PC-3 (cell line): ENCODE data around the gene FGD3. TPM values are rescaled to one million over a fixed set of nuclear protein-coding genes. Genes with fewer than 3 reads are reported as not detected.

Experiments
- ATAC-seq: fragments of 200-7000 bp; cut with Tn5 transposase; 2 replicates; pipeline ENCODE4 v1.9.1; 2020; ENCODE audit warnings: mild to moderate bottlenecking, moderate library complexity
- BruUV-seq: library from RNA; stranded (reverse); fragments of 400-500 nt; replicated peaks from 2 replicates; lab custom pipeline; 2021; lab: Mats Ljungman, UMichigan
- CTCF ChIA-PET: fragments of 300-600 bp; sonication (Branson Sonifier 250); formaldehyde crosslinking; loops from one replicate; lab custom pipeline; 2022; ENCODE audit warnings: antibody characterized with exemption; lab: Charles Lee
- POLR2A ChIA-PET: fragments of 300-600 bp; sonication (Branson Sonifier 250); formaldehyde crosslinking; loops from one replicate; lab custom pipeline; 2022; ENCODE audit warnings: antibody characterized with exemption; ENCODE audit not compliant: unreplicated experiment; lab: Charles Lee
- DNase-seq: peaks from one replicate; pipeline ENCODE4 v3.0.0-alpha.2; 2015
- H2AFZ ChIP-seq: fragments of 300-600 bp; sonication (generic); 2 replicates; pipeline ENCODE4 v1.6.0; 2016; ENCODE audit warnings: antibody characterized with exemption, low read length
- H3F3A ChIP-seq: fragments of 300-600 bp; sonication (generic); one replicate; pipeline ENCODE4 v1.6.0; 2017; ENCODE audit warnings: antibody characterized with exemption, low read length, control low read depth, mild to moderate bottlenecking; ENCODE audit not compliant: unreplicated experiment
- H3K27ac ChIP-seq: fragments of 300-600 bp; sonication (generic); 2 replicates; pipeline ENCODE4 v1.5.1; 2016; ENCODE audit warnings: mild to moderate bottlenecking, low read length
- H3K27me3 ChIP-seq: fragments of 300-600 bp; sonication (generic); 2 replicates; pipeline ENCODE4 v1.6.1; 2016; ENCODE audit warnings: low read length, mixed read lengths
- H3K36me3 ChIP-seq: fragments of 300-600 bp; sonication (generic); 2 replicates; pipeline ENCODE4 v1.6.1; 2016; ENCODE audit warnings: low read depth, mixed run types, low read length, mixed read lengths
- H3K4me1 ChIP-seq: fragments of 300-600 bp; sonication (generic); 2 replicates; pipeline ENCODE4 v1.5.1; 2016; ENCODE audit warnings: low read length; ENCODE audit not compliant: insufficient read depth
- H3K4me2 ChIP-seq: fragments of 300-600 bp; sonication (generic); 2 replicates; pipeline ENCODE4 v1.6.0; 2016; ENCODE audit warnings: low read length
- H3K4me3 ChIP-seq: fragments of 300-600 bp; sonication (generic); 2 replicates; pipeline ENCODE4 v1.5.1; 2016; ENCODE audit warnings: mild to moderate bottlenecking, low read length, mixed read lengths
- H3K79me2 ChIP-seq: fragments of 300-600 bp; sonication (generic); 2 replicates; pipeline ENCODE4 v1.6.1; 2017; ENCODE audit warnings: low read length, mixed read lengths
- H3K9ac ChIP-seq: fragments of 300-600 bp; sonication (generic); 2 replicates; pipeline ENCODE4 v1.6.0; 2016; ENCODE audit warnings: mild to moderate bottlenecking, low read length
- H3K9me2 ChIP-seq: fragments of 300-600 bp; sonication (generic); replicated peaks from 2 replicates; pipeline ENCODE4 v1.6.1; 2016; ENCODE audit warnings: mixed run types, low read length, mixed read lengths
- H3K9me3 ChIP-seq: fragments of 300-600 bp; sonication (generic); 2 replicates; pipeline ENCODE4 v1.6.1; 2016; ENCODE audit warnings: low read length, mixed read lengths
- H4K20me1 ChIP-seq: fragments of 300-600 bp; sonication (generic); 2 replicates; pipeline ENCODE4 v1.6.1; 2016; ENCODE audit warnings: low read length, mixed read lengths
- EZH2 ChIP-seq: fragments of 300-600 bp; sonication (generic); IDR thresholded peaks from one replicate; pipeline ENCODE4 v1.6.1; 2017; ENCODE audit warnings: antibody characterized with exemption, mild to moderate bottlenecking, low read length; ENCODE audit not compliant: unreplicated experiment
- EZH2phosphoT487 ChIP-seq: fragments of 300-600 bp; sonication (generic); IDR thresholded peaks from 2 replicates; pipeline ENCODE4 v1.6.1; 2018; ENCODE audit warnings: mild to moderate bottlenecking, antibody characterized with exemption, low read length, borderline replicate concordance
- intact Hi-C: fragments of 100-400 bp; cut with micrococcal nuclease; formaldehyde crosslinking; loops from 2 replicates; pipeline ENCODE4 v1.9.0; 2023
- total RNA-seq: library from RNA; depleted of rRNA; stranded (reverse); fragments of >200 nt; gene quantifications from 2 replicates; pipeline ENCODE4 v1.2.3, GENCODE V29; 2014; rRNA removed
- TF ChIP-seq, protein P1 (sequence below): fragments of 300-600 bp; sonication (generic); conservative IDR thresholded peaks from 2 replicates; pipeline ENCODE4 v1.5.1; 2017; ENCODE audit warnings: antibody characterized with exemption, low read depth, mild to moderate bottlenecking, low read length

Gene FGD3
- total RNA-seq, 1 experiment from 2014 or later: 5.4 TPM

GRCh38 chr9:93085676-93086075 lies 138.4 kb downstream of the FGD3 start:
- H3K9ac ChIP-seq: no peak overlapping the region
- no peak overlapping the region for H2AFZ ChIP-seq
- no peak for DNase-seq
- H3K4me1 ChIP-seq: no peaks in the 10 kb centered on the region
- no peak overlapping the region for H3K4me2 ChIP-seq
- H4K20me1 ChIP-seq: no peaks in the 10 kb centered on the region
- no peak overlapping the region for H3K4me3 ChIP-seq
- H3K9me3 ChIP-seq: 0 out of 2 replicates have a peak, but pooled peaks cover 3% of the 10 kb centered on the region
- no peaks in the 10 kb centered on the region for H3K79me2 ChIP-seq
- no peaks in the 10 kb centered on the region for H3K36me3 ChIP-seq
- intact Hi-C loops: no loop called here
- no peaks in the 10 kb centered on the region for H3F3A ChIP-seq
- no peaks in the 10 kb centered on the region for H3K9me2 ChIP-seq
- no peaks in the 10 kb centered on the region for H3K27me3 ChIP-seq
- CTCF ChIA-PET: no interaction called here
- no peak for ATAC-seq
- H3K27ac ChIP-seq: no peak overlapping the region
- TF ChIP-seq, protein P1, sequence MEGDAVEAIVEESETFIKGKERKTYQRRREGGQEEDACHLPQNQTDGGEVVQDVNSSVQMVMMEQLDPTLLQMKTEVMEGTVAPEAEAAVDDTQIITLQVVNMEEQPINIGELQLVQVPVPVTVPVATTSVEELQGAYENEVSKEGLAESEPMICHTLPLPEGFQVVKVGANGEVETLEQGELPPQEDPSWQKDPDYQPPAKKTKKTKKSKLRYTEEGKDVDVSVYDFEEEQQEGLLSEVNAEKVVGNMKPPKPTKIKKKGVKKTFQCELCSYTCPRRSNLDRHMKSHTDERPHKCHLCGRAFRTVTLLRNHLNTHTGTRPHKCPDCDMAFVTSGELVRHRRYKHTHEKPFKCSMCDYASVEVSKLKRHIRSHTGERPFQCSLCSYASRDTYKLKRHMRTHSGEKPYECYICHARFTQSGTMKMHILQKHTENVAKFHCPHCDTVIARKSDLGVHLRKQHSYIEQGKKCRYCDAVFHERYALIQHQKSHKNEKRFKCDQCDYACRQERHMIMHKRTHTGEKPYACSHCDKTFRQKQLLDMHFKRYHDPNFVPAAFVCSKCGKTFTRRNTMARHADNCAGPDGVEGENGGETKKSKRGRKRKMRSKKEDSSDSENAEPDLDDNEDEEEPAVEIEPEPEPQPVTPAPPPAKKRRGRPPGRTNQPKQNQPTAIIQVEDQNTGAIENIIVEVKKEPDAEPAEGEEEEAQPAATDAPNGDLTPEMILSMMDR: no peak
- no peak for TF ChIP-seq EZH2phosphoT487
- no peak for TF ChIP-seq EZH2
- POLR2A ChIA-PET: interaction anchor here (0.6 kb wide), 1 partner anchor 52 kb away, joined by 3 read pairs; no protein-coding TSS in a partner anchor
- no TSS peak for BruUV-seq

Other genes starting within 250 kb of the FGD3 start
- 26.3 and 36.9 TPM in 2 replicates for gene BICD2, start 182.7 kb upstream of the FGD3 start, total RNA-seq
- gene ZNF484, start 69.5 kb upstream of the FGD3 start, total RNA-seq: 3.8 and 3.9 TPM in 2 replicates
- gene SUSD3, start 111.2 kb downstream of the FGD3 start, total RNA-seq: 12.7 and 13.4 TPM in 2 replicates
- gene CARD19, start 148.7 kb downstream of the FGD3 start, total RNA-seq: 68.6 and 86.0 TPM in 2 replicates
- 28.8 and 30.5 TPM in 2 replicates for gene NINJ1, start 186.7 kb downstream of the FGD3 start, total RNA-seq
- gene WNK2, start 236.6 kb downstream of the FGD3 start, total RNA-seq: 11.7 and 15.5 TPM in 2 replicates